ENCODE data around the gene OGDH.

DNA sequence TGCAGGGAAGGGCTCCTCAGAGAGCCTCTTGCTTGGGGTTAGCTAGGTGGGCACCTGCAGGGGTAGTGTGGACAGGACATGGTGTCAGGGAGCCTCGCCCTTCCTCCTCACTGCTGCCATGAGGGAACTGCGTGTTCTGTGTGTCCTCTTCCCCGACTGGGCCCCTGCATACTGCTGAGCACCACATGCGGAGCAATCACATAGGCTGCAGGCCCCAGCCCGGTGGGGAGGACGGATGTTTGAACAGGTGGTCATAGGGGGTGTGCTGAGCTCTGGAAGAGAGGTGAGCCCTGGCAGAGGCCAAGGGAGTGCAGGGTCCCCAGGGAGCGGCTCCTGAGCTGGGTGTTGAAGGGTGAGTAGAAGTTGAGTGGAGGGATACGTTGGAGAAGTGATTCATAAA lies 93.9 kb downstream of the OGDH start:
- TF ChIP-seq, protein P1, sequence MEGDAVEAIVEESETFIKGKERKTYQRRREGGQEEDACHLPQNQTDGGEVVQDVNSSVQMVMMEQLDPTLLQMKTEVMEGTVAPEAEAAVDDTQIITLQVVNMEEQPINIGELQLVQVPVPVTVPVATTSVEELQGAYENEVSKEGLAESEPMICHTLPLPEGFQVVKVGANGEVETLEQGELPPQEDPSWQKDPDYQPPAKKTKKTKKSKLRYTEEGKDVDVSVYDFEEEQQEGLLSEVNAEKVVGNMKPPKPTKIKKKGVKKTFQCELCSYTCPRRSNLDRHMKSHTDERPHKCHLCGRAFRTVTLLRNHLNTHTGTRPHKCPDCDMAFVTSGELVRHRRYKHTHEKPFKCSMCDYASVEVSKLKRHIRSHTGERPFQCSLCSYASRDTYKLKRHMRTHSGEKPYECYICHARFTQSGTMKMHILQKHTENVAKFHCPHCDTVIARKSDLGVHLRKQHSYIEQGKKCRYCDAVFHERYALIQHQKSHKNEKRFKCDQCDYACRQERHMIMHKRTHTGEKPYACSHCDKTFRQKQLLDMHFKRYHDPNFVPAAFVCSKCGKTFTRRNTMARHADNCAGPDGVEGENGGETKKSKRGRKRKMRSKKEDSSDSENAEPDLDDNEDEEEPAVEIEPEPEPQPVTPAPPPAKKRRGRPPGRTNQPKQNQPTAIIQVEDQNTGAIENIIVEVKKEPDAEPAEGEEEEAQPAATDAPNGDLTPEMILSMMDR (IDR thresholded peaks at IDR 0.05; ENCODE audit: low read depth, low read length, poor library complexity, severe bottlenecking) = no peak
- no peak for TF ChIP-seq EZH2phosphoT487 (IDR thresholded peaks at IDR 0.05; ENCODE audit: borderline replicate concordance, low read length)

Data from DOHH2 (cell line).